K562 (cell line): ENCODE results near the gene SERPINE2. TPM values are rescaled to one million over a fixed set of nuclear protein-coding genes. Genes with fewer than 3 reads are reported as not detected.

Experiments
- BCLAF1 ChIP-seq, 2 experiments: fragments of 450-650 bp in 1 of 2; IDR thresholded peaks; 2 replicates each; pipeline ENCODE4 v1.6.1; 2011 to 2017; ENCODE audit warnings: low read depth in 2 of 2, antibody characterized with exemption in 1 of 2, borderline replicate concordance in 1 of 2, low read length in 1 of 2, mild to moderate bottlenecking in 1 of 2, mixed read lengths in 1 of 2; ENCODE audit not compliant: control insufficient read depth in 1 of 2
- FOSL1 ChIP-seq: fragments of 200-800 bp; sonication (Bioruptor generic); conservative IDR thresholded peaks from 2 replicates; pipeline ENCODE4 v1.6.1; 2016; ENCODE audit warnings: missing genetic modification characterization, missing compliant biosample characterization
- ILK ChIP-seq: fragments of 450-650 bp; IDR thresholded peaks from 2 replicates; pipeline ENCODE4 v1.6.1; 2016; ENCODE audit warnings: missing genetic modification characterization, low read depth, mild to moderate bottlenecking, missing compliant biosample characterization, moderate library complexity, borderline replicate concordance
- PTTG1 ChIP-seq: fragments of 450-650 bp; IDR thresholded peaks from 2 replicates; pipeline ENCODE4 v1.6.1; 2016; ENCODE audit warnings: low read depth, mild to moderate bottlenecking, missing genetic modification characterization, missing compliant biosample characterization
- ZBTB40 ChIP-seq, 2 experiments: fragments of 450-650 bp in 1 of 2; sonication (generic) in 1 of 2; formaldehyde crosslinking in 1 of 2; IDR thresholded peaks; 2 replicates each; pipeline versions ENCODE4 v1.7.1 to v1.9.0; 2016 to 2022; ENCODE audit warnings: inconsistent platforms in 1 of 2, mild to moderate bottlenecking in 1 of 2, missing genetic modification reagents in 1 of 2
- ZNF347 ChIP-seq: fragments of 450-650 bp; formaldehyde crosslinking; IDR thresholded peaks from 2 replicates; pipeline ENCODE4 v1.4.0; 2020; ENCODE audit warnings: low read depth, mild to moderate bottlenecking, moderate library complexity
- polyA plus RNA-seq, 8 experiments: library from polyadenylated mRNA; depleted of rRNA in 4 of 8; stranded (reverse) in 5 of 8; unstranded in 3 of 8; fragments of >200 nt; fragmentation: Nextera tagmentation in 2 of 8; fragmentation: Illumina TruSeq in 1 of 8; extraction: Ambion mirVana in 2 of 8; extraction: Trizol in 1 of 8; gene quantifications; 2 replicates each; pipeline versions ENCODE4 v1.2.1 to v1.2.3, GENCODE V29; 2011 to 2014; ENCODE audit warnings: inconsistent platforms in 1 of 8, missing spikeins in 1 of 8
- total RNA-seq, 7 experiments: library from RNA; depleted of rRNA in 6 of 7; stranded (reverse); fragments of >200 nt in 6 of 7; fragmentation: Illumina TruSeq in 2 of 7; extraction: Trizol in 2 of 7; gene quantifications; 2 replicates each; pipeline versions ENCODE4 v1.2.1 to v1.2.3, GENCODE V29; 2011 to 2021; ENCODE audit warnings: low replicate concordance in 1 of 7
- TF ChIP-seq, protein P1 (sequence below): fragments of 450-650 bp; formaldehyde crosslinking; IDR thresholded peaks from 2 replicates; pipeline ENCODE4 v1.4.0; 2020; ENCODE audit warnings: mild to moderate bottlenecking, mixed read lengths

SERPINE2 gene
- total and polyA plus RNA-seq, 9 of the 15 experiments (the other 6 are each of a cell fraction or from before 2014, with no cell fraction given): 0.03 to 0.16 (median 0.13) TPM; not detected in 6

- no peak for TF ChIP-seq ZBTB40 (IDR thresholded peaks at IDR 0.05)
- TF ChIP-seq ZBTB40 (CRISPR knock-in tag; IDR thresholded peaks at IDR 0.05): no peak
- TF ChIP-seq, protein P1, sequence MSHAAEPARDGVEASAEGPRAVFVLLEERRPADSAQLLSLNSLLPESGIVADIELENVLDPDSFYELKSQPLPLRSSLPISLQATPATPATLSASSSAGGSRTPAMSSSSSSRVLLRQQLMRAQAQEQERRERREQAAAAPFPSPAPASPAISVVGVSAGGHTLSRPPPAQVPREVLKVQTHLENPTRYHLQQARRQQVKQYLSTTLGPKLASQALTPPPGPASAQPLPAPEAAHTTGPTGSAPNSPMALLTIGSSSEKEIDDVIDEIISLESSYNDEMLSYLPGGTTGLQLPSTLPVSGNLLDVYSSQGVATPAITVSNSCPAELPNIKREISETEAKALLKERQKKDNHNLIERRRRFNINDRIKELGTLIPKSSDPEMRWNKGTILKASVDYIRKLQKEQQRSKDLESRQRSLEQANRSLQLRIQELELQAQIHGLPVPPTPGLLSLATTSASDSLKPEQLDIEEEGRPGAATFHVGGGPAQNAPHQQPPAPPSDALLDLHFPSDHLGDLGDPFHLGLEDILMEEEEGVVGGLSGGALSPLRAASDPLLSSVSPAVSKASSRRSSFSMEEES (CRISPR knock-in tag): no peak
- no peak for TF ChIP-seq ILK (tag)
- TF ChIP-seq PTTG1 (tag): no peak
- no peak for TF ChIP-seq ZNF347 (CRISPR knock-in tag)
- TF ChIP-seq BCLAF1 (IDR thresholded peaks at IDR 0.05; ENCODE audit: borderline replicate concordance in 1 of 2, control insufficient read depth in 1 of 2, low read depth in 2 of 2, low read length in 1 of 2): no peak
- no peak for TF ChIP-seq FOSL1 (tag)
Observed at GRCh38 chr2:223991611-223992010, 47.5 kb downstream of the SERPINE2 start (continued).
